Thymus (tissue), 11 donors: ENCODE results near the gene ERI3. TPM values are rescaled to one million over a fixed set of nuclear protein-coding genes. Genes with fewer than 3 reads are reported as not detected.

Source experiments
- DNase-seq, 9 donors: peaks; one replicate each; pipeline ENCODE4 v3.0.0-alpha.2; 2013; ENCODE audit warnings: low spot score in 9 of 9, low read depth in 6 of 9, missing footprints in 1 of 9
- H3K27ac ChIP-seq, 2 donors: one replicate each; pipeline ENCODE4 v1.5.1; 2013; ENCODE audit warnings: control low read depth in 1 of 2, low read depth in 1 of 2, low read length in 1 of 2, mild to moderate bottlenecking in 1 of 2, moderate library complexity in 1 of 2
- H3K27me3 ChIP-seq, 2 donors: one replicate each; pipeline ENCODE4 v1.5.1; 2013; ENCODE audit warnings: low read length in 1 of 2; ENCODE audit not compliant: control insufficient read depth in 2 of 2, insufficient read depth in 1 of 2
- H3K36me3 ChIP-seq, 2 donors: one replicate each; pipeline ENCODE4 v1.5.1; 2013; ENCODE audit warnings: low read length in 1 of 2, mild to moderate bottlenecking in 1 of 2, moderate library complexity in 1 of 2; ENCODE audit not compliant: control insufficient read depth in 2 of 2, insufficient read depth in 2 of 2
- H3K4me1 ChIP-seq, 2 donors: one replicate each; pipeline ENCODE4 v1.5.1; 2013; ENCODE audit warnings: low read length in 2 of 2; ENCODE audit not compliant: control insufficient read depth in 2 of 2, insufficient read depth in 2 of 2
- H3K4me3 ChIP-seq, 2 donors: one replicate each; pipeline ENCODE4 v1.5.1; 2013; ENCODE audit warnings: low read length in 2 of 2, control low read depth in 1 of 2, mild to moderate bottlenecking in 1 of 2
- H3K9me3 ChIP-seq, 2 donors: one replicate each; pipeline ENCODE4 v1.5.1; 2013; ENCODE audit warnings: low read length in 1 of 2, mild to moderate bottlenecking in 1 of 2; ENCODE audit not compliant: control insufficient read depth in 2 of 2, insufficient read depth in 1 of 2
- WGBS: extraction: QIAGEN DNeasy Blood & Tissue Kit; methylation state at CpG from one replicate; pipeline ENCODE4 v1.1.7; 2013; 5-methylcytosine and 5-hydroxymethylcytosine counted together
- polyA plus RNA-seq: library from polyadenylated mRNA; stranded (reverse); fragments of 200-250 nt; gene quantifications from one replicate; pipeline ENCODE4 v1.2.3, GENCODE V29; 2013
- total RNA-seq: library from RNA; stranded (reverse); fragments of 120-200 nt; gene quantifications from one replicate; pipeline ENCODE4 v1.2.4, GENCODE V29; 2013
- donor health status: healthy.

The ERI3 gene
- total and polyA plus RNA-seq, 2 donors: 28.0 to 42.4 TPM

- 100% methylated on average over 2 of the region's 2 CpGs for WGBS
- Histone ChIP-seq H3K9me3 (peaks cover 0 to 1% of the 10 kb centered on the region in 2 donors), H3K27me3 (no peaks in the 10 kb centered on the region), H3K4me1 (no peaks in the 10 kb centered on the region), H3K27ac (no peak overlapping the region), H3K4me3 (no peak overlapping the region), H3K36me3 (peaks cover 19 to 38% of the 10 kb centered on the region in 2 donors)
- DNase-seq: no peak
These were observed 16.9 kb downstream of the ERI3 start for GRCh38 chr1:44338136-44338535.

DNA sequence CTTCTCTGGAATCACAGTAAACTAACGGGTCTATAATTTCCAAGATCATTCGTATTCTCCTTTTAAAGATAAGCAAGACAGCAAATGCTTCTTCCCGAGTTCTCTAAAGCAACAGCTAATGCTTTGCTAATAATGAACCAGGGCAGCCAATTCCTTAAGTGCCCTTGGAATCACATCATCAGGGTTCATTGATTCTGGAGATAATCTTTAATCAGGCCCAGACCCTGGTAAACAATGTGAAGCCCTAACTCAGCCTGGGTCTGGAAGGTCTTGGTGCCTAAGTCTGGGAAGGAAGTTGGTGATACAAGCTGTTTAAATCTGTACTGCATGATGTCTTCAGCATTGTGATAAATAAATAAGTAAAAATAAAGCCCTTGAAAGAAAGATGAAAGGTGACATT lies 18.4 kb downstream of the ERI3 start:
- DNase-seq: no peak
- Histone ChIP-seq H3K36me3 (peaks cover 26 to 49% of the 10 kb centered on the region in 2 donors), H3K4me3 (no peak overlapping the region), H3K27me3 (no peaks in the 10 kb centered on the region), H3K4me1 (no peaks in the 10 kb centered on the region), H3K27ac (no peak overlapping the region), H3K9me3 (peaks cover 0 to 1% of the 10 kb centered on the region in 2 donors)
- WGBS: 97% methylated on average over 3 of the region's 3 CpGs

DNA sequence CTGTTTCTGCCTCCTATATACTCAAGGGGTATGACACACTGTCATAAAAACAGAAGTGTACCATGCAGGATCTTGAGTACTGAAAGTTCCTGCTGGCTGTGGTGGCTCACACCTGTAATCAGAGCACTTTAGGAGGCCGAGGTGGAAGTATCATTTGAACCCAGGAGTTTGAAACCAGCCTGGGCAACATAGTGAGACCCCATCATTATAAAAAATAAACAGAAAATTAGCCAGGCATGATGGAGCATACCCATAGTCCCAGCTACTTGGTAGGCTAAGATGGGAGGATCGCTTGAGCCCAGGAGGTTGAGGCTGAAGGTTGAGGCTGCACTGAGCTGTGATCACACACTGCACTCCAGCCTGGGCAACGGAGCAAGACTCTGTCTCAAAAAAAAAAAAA lies 20.1 kb downstream of the ERI3 start:
- no peak overlapping the region for H3K4me3 ChIP-seq
- H3K27me3 ChIP-seq: no peaks in the 10 kb centered on the region
- WGBS: 97% methylated on average over 3 of the region's 3 CpGs
- DNase-seq: no peak
- H3K4me1 ChIP-seq: no peaks in the 10 kb centered on the region
- peaks cover 26 to 49% of the 10 kb centered on the region in 2 donors for H3K36me3 ChIP-seq
- no peak overlapping the region for H3K27ac ChIP-seq
- H3K9me3 ChIP-seq: peaks cover 0 to 1% of the 10 kb centered on the region in 2 donors

DNA sequence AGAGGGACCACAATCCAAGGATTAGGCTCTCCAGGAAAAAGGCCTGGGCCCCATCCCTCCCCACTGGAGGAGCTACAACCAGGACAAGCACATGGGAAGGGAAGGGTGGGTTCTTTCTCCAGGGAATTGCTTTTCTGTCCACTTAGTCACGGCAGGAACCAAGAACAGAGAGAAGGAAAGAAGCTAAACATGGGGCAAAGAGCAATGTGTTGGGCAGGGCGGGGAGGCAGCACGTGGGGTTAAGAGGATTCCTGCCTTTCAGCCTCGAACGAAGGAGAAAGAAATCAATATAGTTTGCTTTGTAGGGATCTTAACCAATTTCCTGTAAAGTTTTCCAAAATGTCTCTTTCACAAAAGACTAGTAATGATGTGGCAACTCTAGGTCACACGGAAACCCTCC lies 21.7 kb downstream of the ERI3 start:
- H3K36me3 ChIP-seq: peaks cover 19 to 41% of the 10 kb centered on the region in 2 donors
- WGBS: 97% methylated on average over 6 of the region's 6 CpGs
- no peaks in the 10 kb centered on the region for H3K27me3 ChIP-seq
- H3K9me3 ChIP-seq: peaks cover 0 to 1% of the 10 kb centered on the region in 2 donors
- no peak overlapping the region for H3K4me3 ChIP-seq
- H3K27ac ChIP-seq: no peak overlapping the region
- H3K4me1 ChIP-seq: no peaks in the 10 kb centered on the region
- no peak for DNase-seq

DNA sequence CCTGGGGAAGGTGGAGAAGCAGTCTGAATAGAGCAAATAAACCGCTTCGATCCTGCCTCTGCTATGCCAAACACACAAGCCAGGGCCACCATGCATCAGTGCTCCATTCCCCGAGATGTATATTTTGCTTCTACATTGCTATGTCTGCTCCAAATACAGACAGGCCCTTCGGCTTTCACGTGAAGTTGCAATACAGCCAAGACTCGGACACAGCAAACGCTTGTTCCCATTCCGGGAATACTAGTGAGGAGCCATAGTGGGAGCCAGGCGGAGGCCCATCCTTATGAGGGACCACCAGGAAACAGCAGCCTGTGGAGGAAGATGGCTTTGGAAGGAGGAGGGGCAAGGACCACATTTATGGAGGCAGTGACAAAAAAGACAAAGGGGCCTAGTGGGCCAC lies 22.6 kb downstream of the ERI3 start:
- Histone ChIP-seq H3K27me3 (no peaks in the 10 kb centered on the region), H3K4me1 (no peaks in the 10 kb centered on the region), H3K27ac (no peak overlapping the region), H3K36me3 (peaks cover 10 to 32% of the 10 kb centered on the region in 2 donors), H3K9me3 (no peaks in the 10 kb centered on the region), H3K4me3 (no peak overlapping the region)
- DNase-seq: no peak
- 98% methylated on average over 9 of the region's 9 CpGs for WGBS

DNA sequence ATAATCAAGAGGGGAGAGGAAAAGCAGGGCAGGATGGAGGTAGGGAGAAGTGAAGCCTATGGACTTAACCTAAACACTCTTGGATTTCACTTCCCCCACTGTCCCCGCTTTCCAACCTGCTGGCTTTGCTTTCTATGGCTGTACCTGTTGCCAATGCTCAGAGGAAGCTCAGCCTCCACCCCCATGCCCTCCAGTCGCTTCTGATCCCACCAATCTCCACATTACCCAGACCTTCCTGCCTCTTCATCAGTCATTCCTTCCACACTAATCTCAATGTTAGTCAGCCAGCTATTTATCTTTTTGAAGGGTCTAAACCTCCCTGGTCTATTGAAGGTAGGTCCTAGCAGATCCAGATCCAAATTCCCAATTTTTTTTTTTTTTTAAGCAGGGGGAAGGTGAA lies 24.1 kb downstream of the ERI3 start:
- Histone ChIP-seq H3K36me3 (peaks cover 7 to 27% of the 10 kb centered on the region in 2 donors), H3K27me3 (no peaks in the 10 kb centered on the region), H3K4me1 (no peaks in the 10 kb centered on the region), H3K9me3 (no peaks in the 10 kb centered on the region), H3K4me3 (no peak overlapping the region), H3K27ac (no peak overlapping the region)
- no peak for DNase-seq
- 97% methylated on average over 2 of the region's 2 CpGs for WGBS

DNA sequence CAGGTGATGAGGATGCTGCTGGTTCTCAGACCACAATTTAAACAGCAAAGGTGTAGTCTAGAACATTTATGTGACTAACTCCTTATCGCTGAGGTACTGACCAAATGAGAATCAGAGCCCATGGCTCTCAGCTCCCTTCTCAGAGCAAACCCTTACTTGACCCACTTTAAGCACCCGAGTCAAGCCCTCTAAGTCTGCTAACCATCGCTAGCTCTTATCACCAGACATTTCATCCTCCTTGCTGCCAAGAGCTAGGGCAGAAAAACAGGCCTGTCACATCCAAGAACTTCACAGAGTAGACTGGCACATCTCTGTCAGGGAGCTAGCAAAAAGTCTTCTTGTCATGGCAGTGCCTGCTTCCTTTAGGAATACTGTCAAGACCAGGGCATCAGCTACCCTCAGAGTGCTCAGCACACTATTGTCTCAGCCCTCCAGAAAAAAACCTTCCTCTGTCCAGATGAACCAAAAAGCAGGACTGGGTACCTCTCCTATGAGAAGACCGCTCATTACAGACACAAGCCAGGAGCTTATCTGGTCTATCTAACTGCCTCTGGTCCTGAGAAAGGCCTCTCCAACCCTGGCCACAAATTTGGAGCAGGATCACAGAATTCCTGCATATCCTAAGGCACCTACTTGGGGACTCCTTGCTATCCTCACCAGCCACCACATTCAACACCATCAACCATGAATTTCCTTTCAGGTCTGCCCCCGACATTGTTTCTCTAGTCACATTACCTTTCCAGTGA lies 26.2 kb downstream of the ERI3 start:
- H3K9me3 ChIP-seq: no peaks in the 10 kb centered on the region
- H3K36me3 ChIP-seq: peaks cover 7 to 13% of the 10 kb centered on the region in 2 donors
- no peaks in the 10 kb centered on the region for H3K4me1 ChIP-seq
- no peak overlapping the region for H3K27ac ChIP-seq
- 96% methylated on average over 5 of the region's 5 CpGs for WGBS
- no peaks in the 10 kb centered on the region for H3K27me3 ChIP-seq
- no peak for DNase-seq
- H3K4me3 ChIP-seq: no peak overlapping the region

DNA sequence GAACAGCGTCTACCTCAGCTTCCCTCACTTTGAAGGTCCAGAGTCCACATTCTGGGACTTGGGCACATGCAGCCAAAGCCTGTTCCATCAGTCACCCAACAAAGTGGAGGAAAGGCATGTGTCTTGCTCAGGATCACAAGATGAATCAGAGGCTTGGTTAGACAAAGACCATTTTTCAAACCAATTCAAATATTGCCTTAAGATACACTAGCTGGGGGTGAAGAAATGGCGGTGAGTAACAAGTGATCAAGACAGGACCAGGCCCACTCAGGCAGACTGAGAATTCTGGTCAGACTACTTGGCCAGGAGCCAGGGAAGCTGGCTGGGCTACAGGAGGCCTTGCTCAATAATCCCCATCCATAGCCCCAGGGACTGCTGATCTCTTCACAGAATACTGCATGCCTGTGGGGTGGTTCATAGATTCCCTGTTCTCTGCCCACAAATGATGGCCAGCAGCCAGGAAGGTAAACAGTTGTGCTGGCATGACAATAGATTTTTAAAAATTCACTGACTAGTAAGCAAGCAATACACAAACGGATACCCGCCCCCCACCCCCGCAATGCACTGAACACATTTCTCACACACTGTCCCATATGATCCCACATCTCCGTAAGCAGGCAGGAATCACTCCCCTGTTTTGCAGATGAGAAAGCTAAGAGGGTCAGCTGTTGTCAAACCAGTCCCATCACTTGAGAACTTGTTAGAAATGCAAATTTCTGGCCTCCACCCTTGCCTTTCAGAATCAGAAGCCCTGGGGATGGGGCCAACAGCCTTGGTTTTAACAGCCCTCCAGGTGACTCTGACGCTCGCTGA lies 27.2 kb downstream of the ERI3 start:
- no peak for DNase-seq
- 91% methylated on average over 8 of the region's 8 CpGs for WGBS
- peaks cover 9 to 11% of the 10 kb centered on the region in 2 donors for H3K36me3 ChIP-seq

DNA sequence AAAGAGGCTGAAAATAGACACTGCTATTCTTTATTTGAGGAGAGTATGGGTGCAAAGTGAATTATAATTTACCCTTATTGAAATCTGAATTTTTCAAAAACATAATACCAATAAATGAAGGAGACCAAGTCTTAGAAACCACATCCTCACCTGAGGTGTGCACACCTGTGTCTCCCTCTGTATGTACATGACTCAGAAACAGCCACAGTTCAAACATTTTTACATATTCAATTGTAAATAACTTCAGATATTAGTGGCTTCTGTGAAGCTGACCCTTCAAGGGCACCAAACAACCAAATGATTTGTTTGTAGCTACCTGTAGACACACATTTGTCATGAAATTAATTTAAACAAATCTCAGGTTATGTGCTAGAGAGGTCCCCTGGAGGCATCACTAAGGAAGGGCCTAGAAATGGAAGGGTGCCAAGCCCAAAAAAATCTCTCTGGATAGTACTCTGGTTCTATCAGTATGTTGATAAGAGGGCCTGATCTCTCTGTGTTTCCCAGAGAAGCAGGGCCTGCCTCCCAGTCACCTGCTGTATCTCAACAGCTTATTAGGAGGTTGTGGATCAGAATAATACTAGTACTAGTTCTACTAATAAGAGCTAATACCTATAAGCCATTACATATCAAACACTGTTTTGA lies 28.1 kb downstream of the ERI3 start:
- H3K4me3 ChIP-seq: no peak overlapping the region
- peaks cover 4% of the 10 kb centered on the region in 2 donors for H3K36me3 ChIP-seq
- no peaks in the 10 kb centered on the region for H3K4me1 ChIP-seq
- DNase-seq: no peak
- H3K27ac ChIP-seq: no peak overlapping the region
- no peaks in the 10 kb centered on the region for H3K9me3 ChIP-seq
- H3K27me3 ChIP-seq: no peaks in the 10 kb centered on the region

More for the DNA sequence above, 27.2 kb downstream of the ERI3 start:
- H3K27ac ChIP-seq: no peak overlapping the region
- H3K4me1 ChIP-seq: no peaks in the 10 kb centered on the region
- H3K9me3 ChIP-seq: no peaks in the 10 kb centered on the region
- H3K4me3 ChIP-seq: no peak overlapping the region
- no peaks in the 10 kb centered on the region for H3K27me3 ChIP-seq
